Activated T-cell treated with anti-CD3 and anti-CD28 coated beads, Interleukin-2, amount 50 U/mL, for 24 hours (primary cell): ENCODE results near the gene SHC2.
A peak's percentile ranks its signal among the peaks of the same experiment; 100 is the strongest.
"Not testable (repeated sequence)": the region's sequence is repeated elsewhere in the genome, so short reads cannot be mapped to it uniquely, and the experiment has no call there.

Source experiments
- DNase-seq: peaks from one replicate; pipeline ENCODE4 v3.0.0-alpha.2; 2020
- H3K27ac Mint-ChIP-seq: 2 replicates; pipeline ENCODE4 v1.8.0; 2020; ENCODE audit warnings: mild to moderate bottlenecking, mixed read lengths
- H3K27me3 Mint-ChIP-seq: 2 replicates; pipeline ENCODE4 v1.8.0; 2020; ENCODE audit warnings: mixed read lengths
- H3K36me3 Mint-ChIP-seq: 2 replicates; pipeline ENCODE4 v1.8.0; 2020; ENCODE audit warnings: low read depth, mixed read lengths
- H3K4me1 Mint-ChIP-seq: 2 replicates; pipeline ENCODE4 v1.8.0; 2020; ENCODE audit warnings: low read depth, mixed read lengths
- H3K4me3 Mint-ChIP-seq: 2 replicates; pipeline ENCODE4 v1.8.0; 2020; ENCODE audit warnings: mild to moderate bottlenecking, moderate library complexity, mixed read lengths
- H3K9me3 Mint-ChIP-seq: 2 replicates; pipeline ENCODE4 v1.8.0; 2020; ENCODE audit warnings: mixed read lengths

Gene SHC2

DNA sequence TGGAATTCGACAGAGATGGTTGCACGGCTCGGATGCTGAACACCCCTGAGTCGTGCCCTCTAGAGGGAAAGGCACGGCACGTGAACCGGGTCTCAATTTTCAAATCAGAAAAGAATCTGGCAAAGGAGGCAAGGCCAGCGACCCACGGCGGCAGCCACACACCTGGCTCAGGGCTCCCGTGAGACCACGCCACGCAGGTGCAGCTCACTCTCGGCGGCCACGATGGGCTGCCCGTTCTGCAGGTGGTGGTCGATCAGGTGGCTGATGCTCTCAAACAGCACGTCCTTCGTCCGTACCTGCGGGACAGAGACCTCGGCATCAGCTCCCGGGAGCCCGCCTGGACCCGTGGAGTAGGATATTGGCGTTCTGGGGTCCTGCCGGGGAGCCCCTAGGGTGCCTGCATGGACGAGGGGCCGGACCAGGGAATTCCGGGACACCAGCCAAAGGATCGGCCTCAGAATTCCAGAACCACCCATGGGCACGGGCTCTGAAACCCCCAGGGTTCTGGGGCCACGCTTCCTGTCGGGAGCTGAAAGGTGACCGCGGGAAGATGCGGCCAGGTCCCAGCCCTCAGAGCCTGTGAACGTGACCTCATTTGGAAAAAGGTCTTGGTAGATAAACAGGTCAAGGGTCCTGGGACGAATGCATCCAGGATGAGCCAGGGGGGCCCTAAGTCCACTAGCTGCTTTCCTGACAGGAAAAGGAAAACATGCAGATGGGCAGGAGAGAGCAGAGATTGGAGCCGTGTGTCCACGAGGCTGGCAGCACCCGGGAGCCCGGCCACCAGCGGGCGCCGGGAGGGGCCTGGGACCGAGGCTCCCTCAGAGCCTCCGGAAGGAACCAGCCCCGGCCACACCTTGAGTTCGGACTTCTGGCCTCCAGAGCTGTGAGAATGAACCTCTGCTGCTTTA is 41.8 kb downstream of the SHC2 start:
- no peak for DNase-seq
- Mint-ChIP-seq H3K36me3 (no peaks in the 10 kb centered on the region), H3K27ac (no peak overlapping the region), H3K4me1 (no peaks in the 10 kb centered on the region), H3K4me3 (no peak overlapping the region), H3K27me3 (no peaks in the 10 kb centered on the region), H3K9me3 (no peaks in the 10 kb centered on the region)

DNA sequence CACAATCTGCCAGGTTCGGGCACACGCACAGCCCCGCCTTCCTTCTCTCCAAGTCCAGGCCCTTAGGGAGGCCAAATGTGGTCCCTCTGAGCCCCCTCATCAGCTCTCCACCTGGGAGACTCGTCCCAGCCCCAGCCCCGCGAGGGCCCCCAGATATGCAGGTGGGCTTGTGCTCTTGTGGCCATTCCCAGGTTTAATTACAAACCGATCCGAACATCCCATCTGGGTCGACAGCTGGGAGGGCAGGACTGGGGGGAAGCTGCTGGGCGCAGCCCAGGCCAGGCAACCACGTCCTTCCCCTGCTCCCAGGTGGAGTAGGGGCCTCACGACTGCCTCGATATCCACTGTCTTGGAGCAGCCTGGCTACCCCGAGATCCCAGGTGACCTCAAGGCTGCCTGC is 44.4 kb downstream of the SHC2 start:
- Mint-ChIP-seq H3K4me1 (no peaks in the 10 kb centered on the region), H3K4me3 (no peak overlapping the region), H3K27me3 (no peaks in the 10 kb centered on the region), H3K27ac (no peak overlapping the region), H3K9me3 (no peaks in the 10 kb centered on the region), H3K36me3 (no peaks in the 10 kb centered on the region)
- no peak for DNase-seq

DNA sequence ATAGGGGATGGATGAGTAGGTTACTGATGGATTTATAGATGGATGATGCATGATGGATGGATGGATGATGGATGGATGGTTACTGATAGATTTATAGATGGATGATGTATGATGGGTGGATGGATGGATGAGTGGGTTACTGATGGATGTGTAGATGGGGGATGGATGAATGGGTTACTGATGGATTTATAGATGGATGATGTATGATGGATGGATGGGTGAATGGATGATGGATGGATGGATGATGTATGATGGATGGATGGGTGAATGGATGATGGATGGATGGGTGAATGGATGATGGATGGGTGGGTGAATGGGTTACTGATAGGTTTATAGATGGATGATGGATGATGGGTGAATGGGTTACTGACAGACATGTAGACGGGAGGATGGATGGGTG is 45.5 kb downstream of the SHC2 start:
- no peak overlapping the region for H3K27ac Mint-ChIP-seq
- no peaks in the 10 kb centered on the region for H3K36me3 Mint-ChIP-seq
- no peaks in the 10 kb centered on the region for H3K4me1 Mint-ChIP-seq
- H3K4me3 Mint-ChIP-seq: no peak overlapping the region
- DNase-seq: no peak
- no peaks in the 10 kb centered on the region for H3K9me3 Mint-ChIP-seq
- H3K27me3 Mint-ChIP-seq: peaks cover 1% of the 10 kb centered on the region

DNA sequence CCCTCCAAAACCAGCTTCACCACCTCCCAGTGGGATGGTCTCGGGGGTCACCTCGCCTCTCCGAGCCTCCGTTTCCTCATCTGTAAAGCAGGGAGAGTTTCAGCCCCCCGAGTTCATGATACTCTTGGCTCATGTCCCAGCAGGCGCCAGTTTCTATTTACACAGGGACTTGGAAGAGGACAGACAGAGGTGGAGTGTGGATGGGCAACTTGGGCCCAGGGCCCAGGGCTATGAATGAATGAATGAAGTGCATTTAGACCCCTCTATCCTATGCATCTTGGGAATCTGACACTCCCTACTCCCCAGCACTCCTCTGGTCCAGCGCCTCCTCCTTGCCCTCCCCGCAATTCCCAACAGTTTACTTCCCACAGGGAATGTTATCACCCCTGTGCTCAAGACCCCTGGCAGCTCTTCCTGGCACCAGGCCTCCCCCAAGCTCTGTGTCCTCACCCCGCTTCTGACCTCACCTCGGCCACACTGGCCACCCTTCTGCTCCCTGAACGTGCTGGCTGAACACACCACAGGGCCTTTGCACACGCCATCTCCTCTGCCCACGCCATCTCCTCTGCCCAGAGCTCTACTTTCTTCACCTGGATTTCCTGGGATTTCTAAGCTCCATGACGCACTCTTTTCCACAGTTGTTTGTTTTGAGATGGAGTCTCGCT is 46.9 kb downstream of the SHC2 start:
- H3K4me3 Mint-ChIP-seq: no peak overlapping the region
- H3K4me1 Mint-ChIP-seq: peaks cover 5% of the 10 kb centered on the region
- no peaks in the 10 kb centered on the region for H3K9me3 Mint-ChIP-seq
- H3K27ac Mint-ChIP-seq: no peak overlapping the region
- no peaks in the 10 kb centered on the region for H3K36me3 Mint-ChIP-seq
- H3K27me3 Mint-ChIP-seq: peaks cover 13% of the 10 kb centered on the region
- DNase-seq: no peak

DNA sequence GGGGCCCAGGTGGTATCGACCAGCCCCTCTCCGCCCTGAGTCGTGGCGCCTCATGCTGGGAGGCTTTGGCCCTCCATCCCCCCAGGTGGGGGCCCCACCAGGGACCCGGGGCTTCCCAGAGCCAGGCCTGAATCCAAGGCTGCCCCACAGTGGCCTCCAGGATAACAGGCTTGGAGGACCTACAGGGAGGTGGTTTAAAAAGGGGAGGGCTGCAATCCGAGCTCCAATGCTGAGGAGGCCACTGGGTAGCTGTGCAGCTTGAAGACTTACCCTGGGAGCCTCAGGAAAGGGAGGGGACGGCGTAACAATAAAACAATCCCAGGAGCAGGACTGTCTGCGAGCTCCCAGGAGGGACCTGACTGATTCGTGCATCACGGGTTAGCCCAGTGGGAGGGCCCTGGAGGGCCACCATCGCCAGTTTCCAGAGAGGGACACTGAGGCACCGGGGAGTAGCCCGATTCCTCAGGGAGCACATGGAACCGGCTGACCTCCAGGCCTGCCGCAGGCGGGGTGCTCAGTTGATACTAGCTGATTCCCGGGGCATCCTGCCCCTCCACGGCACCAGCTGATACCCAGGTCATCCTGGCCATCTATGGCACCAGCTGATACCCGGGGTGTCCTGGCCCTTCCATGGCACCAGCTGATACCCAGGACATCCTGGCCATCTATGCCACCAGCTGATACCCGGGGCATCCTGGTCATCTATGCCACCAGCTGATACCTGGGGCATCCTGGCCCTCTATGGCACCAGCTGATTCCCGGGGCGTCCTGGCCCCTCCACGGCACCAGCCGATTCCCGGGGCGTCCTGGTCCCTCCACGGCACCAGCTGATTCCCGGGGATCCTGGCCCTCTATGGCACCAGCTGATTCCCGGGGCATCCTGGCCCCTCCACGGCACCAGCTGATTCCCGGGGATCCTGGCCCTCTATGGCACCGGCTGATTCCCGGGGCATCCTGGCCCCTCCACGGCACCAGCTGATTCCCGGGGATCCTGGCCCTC is 48.2 kb downstream of the SHC2 start:
- no peak for DNase-seq
- H3K9me3 Mint-ChIP-seq: no peaks in the 10 kb centered on the region
- H3K36me3 Mint-ChIP-seq: no peaks in the 10 kb centered on the region
- no peak overlapping the region for H3K4me3 Mint-ChIP-seq
- H3K4me1 Mint-ChIP-seq: peaks cover 5% of the 10 kb centered on the region
- H3K27ac Mint-ChIP-seq: no peak overlapping the region
- H3K27me3 Mint-ChIP-seq: peaks cover 13% of the 10 kb centered on the region

DNA sequence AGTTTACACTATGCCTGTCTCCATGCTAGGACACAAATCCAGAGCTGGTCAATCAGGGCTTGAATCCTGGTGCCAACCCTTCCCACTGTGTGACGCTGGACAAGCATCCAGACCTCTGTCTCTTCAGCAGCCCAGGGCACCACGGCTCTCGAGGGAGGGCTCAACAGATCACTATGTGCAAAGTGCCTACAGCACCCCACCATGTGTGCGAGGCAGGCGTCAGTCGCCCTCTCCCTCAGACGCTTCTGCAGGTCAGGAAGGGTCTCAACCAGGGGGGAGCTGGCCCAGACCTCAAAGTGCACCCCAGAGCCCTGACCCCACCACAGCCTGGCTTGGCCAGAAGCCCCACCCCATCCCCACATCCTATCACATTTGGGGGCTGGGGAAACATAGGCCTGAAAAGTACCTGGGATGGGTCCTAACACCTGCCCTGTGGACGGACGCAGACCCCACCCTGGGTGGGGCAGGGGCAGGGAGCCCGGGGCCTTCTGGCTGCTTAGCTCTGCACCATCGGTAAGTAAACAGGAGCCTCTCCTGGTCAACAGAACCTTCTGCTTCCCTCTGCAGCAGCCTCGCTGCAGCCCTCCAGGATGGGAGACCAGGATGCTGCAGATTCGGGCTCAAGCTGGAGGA is 49.0 kb downstream of the SHC2 start:
- no peak overlapping the region for H3K4me3 Mint-ChIP-seq
- H3K9me3 Mint-ChIP-seq: no peaks in the 10 kb centered on the region
- no peak overlapping the region for H3K27ac Mint-ChIP-seq
- H3K27me3 Mint-ChIP-seq: peaks cover 13% of the 10 kb centered on the region
- H3K4me1 Mint-ChIP-seq: peaks cover 5% of the 10 kb centered on the region
- H3K36me3 Mint-ChIP-seq: no peaks in the 10 kb centered on the region
- DNase-seq: no peak

DNA sequence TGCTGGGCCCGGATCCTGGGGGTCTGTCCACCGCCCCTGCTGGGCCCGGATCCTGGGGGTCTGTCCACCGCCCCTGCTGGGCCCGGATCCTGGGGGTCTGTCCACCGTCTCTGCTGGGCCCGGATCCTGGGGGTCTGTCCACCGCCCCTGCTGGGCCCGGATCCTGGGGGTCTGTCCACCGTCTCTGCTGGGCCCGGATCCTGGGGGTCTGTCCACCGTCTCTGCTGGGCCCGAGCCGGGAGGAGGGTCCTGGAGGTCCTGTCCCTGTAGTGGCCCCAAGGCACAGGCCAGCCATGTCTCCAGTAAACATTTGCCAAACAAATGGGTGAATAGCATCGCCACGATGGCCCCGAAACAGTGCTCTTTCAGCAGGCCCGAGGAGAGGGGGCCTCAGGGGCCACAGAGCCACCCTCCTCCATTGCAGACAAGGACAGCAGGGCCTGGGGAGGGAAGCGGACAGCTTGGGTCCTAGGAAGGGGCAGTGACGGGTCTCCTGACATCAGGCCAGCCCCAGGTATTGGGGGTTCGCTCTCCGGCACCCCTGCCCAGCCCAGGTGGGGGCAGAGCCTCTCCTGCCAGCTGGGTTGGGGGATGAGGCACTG is 49.6 kb downstream of the SHC2 start:
- peaks cover 15% of the 10 kb centered on the region for H3K27me3 Mint-ChIP-seq
- H3K27ac Mint-ChIP-seq, H3K4me3 Mint-ChIP-seq, H3K36me3 Mint-ChIP-seq, H3K9me3 Mint-ChIP-seq, H3K4me1 Mint-ChIP-seq, DNase-seq: not testable (repeated sequence)

DNA sequence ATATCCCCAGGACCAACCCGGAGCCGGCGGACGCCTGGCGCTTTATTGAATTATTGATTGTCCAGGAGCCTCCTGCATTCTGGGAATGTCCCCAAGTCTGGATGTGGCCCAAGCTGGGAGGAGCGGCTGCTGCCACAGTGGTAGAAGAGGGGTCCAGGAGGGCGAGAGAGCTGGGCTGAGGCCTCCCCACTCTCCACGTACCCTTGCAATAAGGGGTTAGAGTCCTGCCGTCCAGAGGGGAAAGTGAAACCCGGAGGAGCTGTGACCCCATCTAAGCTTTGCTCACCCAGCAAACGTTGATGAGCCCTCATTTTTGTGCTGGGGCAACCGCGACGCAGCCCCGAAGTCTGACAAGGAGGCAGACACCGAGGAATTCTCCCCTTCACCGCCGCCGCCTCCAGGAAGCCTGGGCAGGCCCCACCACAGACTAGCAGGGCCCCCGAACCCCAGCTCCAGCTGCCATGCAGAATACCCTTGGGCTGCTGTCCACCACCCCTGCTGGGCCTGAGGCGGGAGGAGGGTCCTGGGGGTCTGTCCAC is 50.5 kb downstream of the SHC2 start:
- Mint-ChIP-seq H3K27me3 (peaks cover 22% of the 10 kb centered on the region), H3K36me3 (no peaks in the 10 kb centered on the region), H3K4me3 (no peak overlapping the region), H3K4me1 (peaks cover 5% of the 10 kb centered on the region), H3K9me3 (no peaks in the 10 kb centered on the region), H3K27ac (no peak overlapping the region)
- no peak for DNase-seq

DNA sequence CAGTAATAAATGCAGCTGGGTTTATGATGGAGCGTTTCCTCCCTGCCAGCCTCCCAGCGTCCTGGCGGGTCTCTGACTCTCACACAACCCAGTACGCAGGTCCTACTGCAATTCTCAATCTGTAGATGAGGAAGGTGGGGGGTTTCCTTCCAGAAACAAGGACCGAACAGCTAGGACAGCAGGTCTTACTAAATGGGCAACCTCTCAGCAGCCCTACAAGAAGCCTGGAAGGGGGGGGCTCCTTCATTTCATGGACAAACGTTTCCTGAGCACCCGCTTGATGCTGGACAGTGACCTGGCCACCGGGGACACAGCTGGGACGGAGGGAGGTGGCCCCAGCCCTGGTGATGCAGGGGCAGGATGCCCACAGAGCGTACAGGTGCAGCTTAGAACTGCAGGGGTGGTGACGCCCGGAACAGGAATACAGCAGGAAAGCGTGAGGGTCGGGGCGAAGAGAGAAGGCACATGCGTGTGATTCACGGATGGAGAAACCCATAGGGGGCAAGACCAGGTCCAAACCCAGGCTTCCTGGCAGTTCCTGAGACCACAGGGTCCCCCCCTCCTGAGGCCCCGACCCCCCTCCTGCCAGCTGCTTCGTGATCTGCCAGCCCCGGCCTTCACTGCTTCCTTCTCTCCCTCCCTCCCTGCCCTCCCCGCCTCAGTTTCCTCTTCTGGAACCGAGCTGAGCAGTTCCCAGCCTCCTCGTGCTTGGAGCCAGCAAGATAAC is 51.2 kb downstream of the SHC2 start:
- Mint-ChIP-seq H3K27ac (no peak overlapping the region), H3K4me3 (peak overlapping the region; percentile 72)
- peak; percentile 39 for DNase-seq

DNA sequence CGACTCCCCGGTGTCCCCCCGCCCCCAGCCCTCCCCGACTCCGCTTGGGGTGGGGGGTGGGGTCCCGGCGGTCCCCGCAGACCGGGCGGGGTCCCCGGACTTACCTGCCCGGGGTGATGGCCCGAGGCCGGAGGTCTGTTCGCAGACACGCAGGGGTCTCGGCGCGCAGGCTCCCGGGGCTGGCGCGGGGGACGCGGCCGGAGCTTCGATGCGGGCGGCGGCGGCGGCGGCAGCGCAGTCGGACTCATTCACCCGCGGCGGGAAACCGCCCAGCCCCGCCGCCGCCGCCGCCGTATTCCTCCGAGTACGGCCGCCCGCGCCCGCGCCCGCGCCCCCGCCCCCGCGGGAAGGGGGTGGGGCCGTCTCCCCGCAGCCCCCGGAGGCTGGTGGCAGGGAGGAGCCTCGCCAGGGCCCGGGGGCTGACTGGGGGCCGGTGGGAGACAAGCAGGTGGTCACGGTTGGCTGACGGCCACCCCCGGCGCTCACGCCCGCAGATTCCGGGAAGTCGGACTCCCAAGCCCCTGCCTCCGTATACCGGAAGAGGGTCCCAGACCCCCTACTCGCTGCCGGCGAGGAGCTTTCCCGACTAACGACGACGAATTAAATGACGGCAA is 51.8 kb downstream of the SHC2 start, which contains the start of gene C2CD4C:
TSS of gene C2CD4C (minus strand) at position 246 of the 614 bp plus-strand sequence. CDS start 786 bp downstream, outside the sequence.
- DNase-seq: peak; percentile 60
- H3K36me3 Mint-ChIP-seq: no peaks in the 10 kb centered on the region
- peaks cover 26% of the 10 kb centered on the region for H3K27me3 Mint-ChIP-seq
- peaks cover 5% of the 10 kb centered on the region for H3K4me1 Mint-ChIP-seq
- peak within 1 kb of the TSS; percentile 72 for H3K4me3 Mint-ChIP-seq
- no peak within 1 kb of the TSS for H3K27ac Mint-ChIP-seq
- H3K9me3 Mint-ChIP-seq: no peaks in the 10 kb centered on the region

More for the DNA sequence above, 51.2 kb downstream of the SHC2 start:
- no peaks in the 10 kb centered on the region for H3K9me3 Mint-ChIP-seq
- H3K4me1 Mint-ChIP-seq: peaks cover 5% of the 10 kb centered on the region
- H3K36me3 Mint-ChIP-seq: no peaks in the 10 kb centered on the region
- H3K27me3 Mint-ChIP-seq: peaks cover 26% of the 10 kb centered on the region

DNA sequence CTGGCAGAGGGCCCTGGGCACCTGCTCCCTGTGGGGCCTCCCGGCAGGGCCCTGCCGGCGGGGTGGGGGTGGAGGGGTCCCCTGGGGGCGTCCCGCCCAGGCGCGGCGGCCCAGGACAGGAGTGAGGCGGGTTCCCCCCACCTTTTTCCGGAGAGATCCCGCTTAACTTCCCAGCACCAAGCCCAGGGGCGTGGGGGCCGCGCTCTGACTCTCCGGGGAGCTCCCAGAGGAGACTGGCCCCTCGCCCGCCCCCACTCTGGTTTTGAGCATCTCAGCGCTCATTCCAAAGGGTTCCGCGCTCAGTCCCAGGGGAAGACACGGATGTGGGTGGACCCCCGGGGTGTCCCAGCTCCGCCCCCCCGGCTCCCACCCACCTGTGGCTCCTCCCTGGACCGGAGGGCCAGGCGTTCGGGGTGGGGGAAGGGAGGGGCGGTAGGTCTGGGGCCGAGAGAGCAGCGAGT is 52.4 kb downstream of the SHC2 start:
- peaks cover 29% of the 10 kb centered on the region for H3K27me3 Mint-ChIP-seq
- no peak for DNase-seq
- no peak overlapping the region for H3K4me3 Mint-ChIP-seq
- no peaks in the 10 kb centered on the region for H3K36me3 Mint-ChIP-seq
- peaks cover 5% of the 10 kb centered on the region for H3K4me1 Mint-ChIP-seq
- no peaks in the 10 kb centered on the region for H3K9me3 Mint-ChIP-seq
- no peak overlapping the region for H3K27ac Mint-ChIP-seq

DNA sequence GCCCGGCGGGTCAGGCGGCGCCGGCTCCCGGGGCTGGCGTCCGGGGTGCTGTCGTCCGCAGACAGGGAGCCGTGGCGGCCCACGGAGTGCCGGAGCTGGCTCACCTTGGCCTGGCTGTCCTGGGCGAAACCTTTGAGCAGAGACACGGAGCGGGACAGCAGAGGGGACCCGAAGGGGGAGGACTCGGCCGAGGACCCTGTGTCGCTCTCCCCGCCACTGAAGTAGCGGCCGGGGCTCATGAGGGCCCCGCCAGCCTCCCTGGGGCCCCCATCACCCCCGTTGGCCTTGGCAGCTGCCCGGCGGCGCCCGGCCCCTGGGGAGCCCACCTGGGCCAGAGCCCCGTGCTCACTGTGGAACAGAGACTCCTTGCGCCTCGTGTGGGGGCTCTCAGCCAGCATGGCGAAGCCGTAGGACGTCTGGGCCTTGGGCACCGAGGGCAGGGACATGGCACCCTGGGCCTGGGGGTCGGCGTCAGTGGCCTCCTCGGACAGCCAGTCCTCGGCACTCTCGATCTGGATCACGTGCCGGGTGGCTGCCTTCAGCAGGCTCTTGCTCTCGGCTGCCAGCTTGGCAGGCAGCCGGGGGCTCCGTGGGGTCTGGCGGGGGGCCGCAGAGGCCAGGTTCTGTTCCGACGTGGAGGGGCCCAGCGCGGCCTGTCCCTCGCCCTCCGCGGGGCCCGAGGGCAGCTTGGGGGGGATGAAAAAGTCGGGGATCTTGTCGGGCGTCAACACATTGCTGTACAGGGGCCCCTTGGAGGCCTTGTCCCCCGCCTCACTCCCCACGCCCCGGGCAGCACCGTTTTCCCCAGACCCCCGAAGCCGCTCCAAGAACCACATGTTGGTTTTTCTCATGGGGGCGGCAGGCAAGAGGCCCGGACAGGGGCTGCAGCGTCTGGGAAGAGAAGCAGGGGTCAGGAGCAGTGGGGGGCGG is 53.1 kb downstream of the SHC2 start:
- H3K27me3 Mint-ChIP-seq: peaks cover 36% of the 10 kb centered on the region
- no peaks in the 10 kb centered on the region for H3K9me3 Mint-ChIP-seq
- no peak for DNase-seq
- no peaks in the 10 kb centered on the region for H3K36me3 Mint-ChIP-seq
- no peak overlapping the region for H3K4me3 Mint-ChIP-seq
- no peak overlapping the region for H3K27ac Mint-ChIP-seq
- peaks cover 5% of the 10 kb centered on the region for H3K4me1 Mint-ChIP-seq
